ENCODE data around the gene ZCCHC8. TPM values are rescaled to one million over a fixed set of nuclear protein-coding genes. Genes with fewer than 3 reads are reported as not detected.

The ZCCHC8 gene
- total RNA-seq, 1 donor from 2014 or later, result 23.5 TPM

GRCh38 chr12:122537021-122537420 lies 36.3 kb upstream of the ZCCHC8 start:
- Histone ChIP-seq H3K4me3 (no peak overlapping the region), H3K4me1 (no peaks in the 10 kb centered on the region), H3K9me3 (no peaks in the 10 kb centered on the region), H3K36me3 (peaks cover 16% of the 10 kb centered on the region), H3K27me3 (ENCODE audit: low read depth) (no peaks in the 10 kb centered on the region), H3K27ac (no peak overlapping the region)
- no peak for DNase-seq
- intact Hi-C loops (cut with DNase I), result no loop called here
- TF ChIP-seq CTCF (IDR thresholded peaks at IDR 0.05), result no peak
- ATAC-seq, result no peak

GRCh38 chr12:122533856-122534255 lies 33.1 kb upstream of the ZCCHC8 start:
- Histone ChIP-seq H3K9me3 (no peaks in the 10 kb centered on the region), H3K36me3 (peaks cover 6% of the 10 kb centered on the region), H3K27me3 (ENCODE audit: low read depth) (no peaks in the 10 kb centered on the region), H3K4me1 (no peaks in the 10 kb centered on the region), H3K27ac (no peak overlapping the region), H3K4me3 (no peak overlapping the region)
- intact Hi-C loops (cut with DNase I), result no loop called here
- ATAC-seq, result no peak
- TF ChIP-seq CTCF (IDR thresholded peaks at IDR 0.05), result no peak
- no peak for DNase-seq

- no peak overlapping the region for H3K27ac ChIP-seq
- intact Hi-C loops (cut with DNase I), result no loop called here
- H3K9me3 ChIP-seq, result no peaks in the 10 kb centered on the region
- DNase-seq (no peak), ATAC-seq (no peak)
- H3K27me3 ChIP-seq (ENCODE audit: low read depth), result no peaks in the 10 kb centered on the region
- peaks cover 9% of the 10 kb centered on the region for H3K36me3 ChIP-seq
- H3K4me1 ChIP-seq, result peaks cover 22% of the 10 kb centered on the region
- no peak for TF ChIP-seq CTCF (IDR thresholded peaks at IDR 0.05)
- H3K4me3 ChIP-seq, result no peak overlapping the region
Observed at GRCh38 chr12:122528992-122529391, 28.3 kb upstream of the ZCCHC8 start.

- H3K36me3 ChIP-seq, result peaks cover 9% of the 10 kb centered on the region
- no peaks in the 10 kb centered on the region for H3K9me3 ChIP-seq
- H3K4me3 ChIP-seq, result no peak overlapping the region
- DNase-seq, result no peak
- H3K4me1 ChIP-seq, result peaks cover 26% of the 10 kb centered on the region
- no peak for ATAC-seq
- no peak for TF ChIP-seq CTCF (IDR thresholded peaks at IDR 0.05)
- no peak overlapping the region for H3K27ac ChIP-seq
- intact Hi-C loops (cut with DNase I), result no loop called here
- no peaks in the 10 kb centered on the region for H3K27me3 ChIP-seq (ENCODE audit: low read depth)
Observed at GRCh38 chr12:122528582-122528981, 27.9 kb upstream of the ZCCHC8 start.

- intact Hi-C loops (cut with DNase I), result no loop called here
- peaks cover 14% of the 10 kb centered on the region for H3K36me3 ChIP-seq
- peaks cover 37% of the 10 kb centered on the region for H3K4me1 ChIP-seq
- no peaks in the 10 kb centered on the region for H3K9me3 ChIP-seq
- H3K27ac ChIP-seq, result peak overlapping the region; percentile 97
- no peak for TF ChIP-seq CTCF (IDR thresholded peaks at IDR 0.05)
- DNase-seq, result no peak
- no peaks in the 10 kb centered on the region for H3K27me3 ChIP-seq (ENCODE audit: low read depth)
- ATAC-seq, result no peak
- H3K4me3 ChIP-seq, result peak overlapping the region; percentile 72
Observed at GRCh38 chr12:122527478-122527944, 26.8 kb upstream of the ZCCHC8 start.
